Progenitor cell of endocrine pancreas (in vitro differentiated cells): ENCODE data around the gene GRB10. TPM values are rescaled to one million over a fixed set of nuclear protein-coding genes. Genes with fewer than 3 reads are reported as not detected.

Experiments used
- DNase-seq: peaks from one replicate; pipeline ENCODE4 v3.0.0; 2021; ENCODE audit warnings: low spot score; ENCODE audit not compliant: unreplicated experiment
- H3K27ac Mint-ChIP-seq: 2 replicates; pipeline ENCODE4 v1.8.0; 2021; ENCODE audit warnings: mild to moderate bottlenecking, moderate library complexity, mixed read lengths
- H3K27me3 Mint-ChIP-seq: 2 replicates; pipeline ENCODE4 v1.8.0; 2021; ENCODE audit warnings: mixed read lengths
- H3K36me3 Mint-ChIP-seq: 2 replicates; pipeline ENCODE4 v1.8.0; 2022; ENCODE audit warnings: mixed read lengths; ENCODE audit not compliant: insufficient read depth
- H3K4me1 Mint-ChIP-seq: 2 replicates; pipeline ENCODE4 v1.8.0; 2021; ENCODE audit warnings: low read depth, mixed read lengths
- H3K4me3 Mint-ChIP-seq: 2 replicates; pipeline ENCODE4 v1.8.0; 2021; ENCODE audit warnings: low read depth, mild to moderate bottlenecking, moderate library complexity, mixed read lengths
- H3K9me3 Mint-ChIP-seq: 2 replicates; pipeline ENCODE4 v1.8.0; 2021; ENCODE audit warnings: low read depth, mixed read lengths
- CTCF ChIP-seq: fragments of 200-600 bp; sonication (generic); IDR thresholded peaks from one replicate; pipeline ENCODE4 v1.5.0; 2021; ENCODE audit warnings: antibody characterized with exemption, mild to moderate bottlenecking; ENCODE audit not compliant: unreplicated experiment
- total RNA-seq: library from RNA; stranded (reverse); gene quantifications from 2 replicates; pipeline ENCODE4 v1.2.1, GENCODE V29; 2021

Gene GRB10
- total RNA-seq, 1 donor from 2014 or later: 58.4 TPM

- no peak overlapping the region for H3K27ac Mint-ChIP-seq
- no peak for TF ChIP-seq CTCF
- peaks cover 20% of the 10 kb centered on the region for H3K36me3 Mint-ChIP-seq
- no peak overlapping the region for H3K4me3 Mint-ChIP-seq
- H3K4me1 Mint-ChIP-seq: peaks cover 21% of the 10 kb centered on the region
- H3K27me3 Mint-ChIP-seq: no peaks in the 10 kb centered on the region
- no peak for DNase-seq
- H3K9me3 Mint-ChIP-seq: no peaks in the 10 kb centered on the region
Measured at GRCh38 chr7:50598460-50599343, 184.0 kb downstream of the GRB10 start.

GRCh38 chr7:50596484-50596883 is 186.2 kb downstream of the GRB10 start:
- no peak for TF ChIP-seq CTCF
- no peaks in the 10 kb centered on the region for H3K27me3 Mint-ChIP-seq
- DNase-seq: no peak
- no peak overlapping the region for H3K4me3 Mint-ChIP-seq
- peaks cover 36% of the 10 kb centered on the region for H3K36me3 Mint-ChIP-seq
- peaks cover 33% of the 10 kb centered on the region for H3K4me1 Mint-ChIP-seq
- peaks cover 6% of the 10 kb centered on the region for H3K9me3 Mint-ChIP-seq
- H3K27ac Mint-ChIP-seq: no peak overlapping the region

- no peaks in the 10 kb centered on the region for H3K27me3 Mint-ChIP-seq
- DNase-seq: no peak
- peaks cover 40% of the 10 kb centered on the region for H3K36me3 Mint-ChIP-seq
- H3K27ac Mint-ChIP-seq: peak overlapping the region; percentile 72
- peaks cover 7% of the 10 kb centered on the region for H3K9me3 Mint-ChIP-seq
- TF ChIP-seq CTCF: peak; percentile 52
- H3K4me1 Mint-ChIP-seq: peaks cover 28% of the 10 kb centered on the region
- H3K4me3 Mint-ChIP-seq: no peak overlapping the region
Measured at GRCh38 chr7:50595491-50596102, 187.1 kb downstream of the GRB10 start.

GRCh38 chr7:50594734-50595485 is 187.8 kb downstream of the GRB10 start:
- Mint-ChIP-seq H3K27me3 (no peaks in the 10 kb centered on the region), H3K4me3 (no peak overlapping the region), H3K36me3 (peaks cover 41% of the 10 kb centered on the region), H3K4me1 (peaks cover 24% of the 10 kb centered on the region), H3K9me3 (peaks cover 9% of the 10 kb centered on the region), H3K27ac (no peak overlapping the region)
- no peak for DNase-seq
- TF ChIP-seq CTCF: no peak

GRCh38 chr7:50594136-50594535 is 188.6 kb downstream of the GRB10 start:
- Mint-ChIP-seq H3K9me3 (peaks cover 9% of the 10 kb centered on the region), H3K4me3 (no peak overlapping the region), H3K36me3 (peaks cover 41% of the 10 kb centered on the region), H3K4me1 (peaks cover 19% of the 10 kb centered on the region), H3K27me3 (no peaks in the 10 kb centered on the region), H3K27ac (no peak overlapping the region)
- TF ChIP-seq CTCF: no peak
- DNase-seq: no peak
